GM12872 (cell line): Measurements from ENCODE around the gene IRF5.

Experiments used
- TF ChIP-seq, protein P1 (sequence below): IDR thresholded peaks from 3 replicates; pipeline ENCODE4 v1.5.1; 2011; ENCODE audit warnings: low read depth, mild to moderate bottlenecking, low read length, moderate library complexity; ENCODE audit not compliant: insufficient read depth

Gene IRF5

DNA sequence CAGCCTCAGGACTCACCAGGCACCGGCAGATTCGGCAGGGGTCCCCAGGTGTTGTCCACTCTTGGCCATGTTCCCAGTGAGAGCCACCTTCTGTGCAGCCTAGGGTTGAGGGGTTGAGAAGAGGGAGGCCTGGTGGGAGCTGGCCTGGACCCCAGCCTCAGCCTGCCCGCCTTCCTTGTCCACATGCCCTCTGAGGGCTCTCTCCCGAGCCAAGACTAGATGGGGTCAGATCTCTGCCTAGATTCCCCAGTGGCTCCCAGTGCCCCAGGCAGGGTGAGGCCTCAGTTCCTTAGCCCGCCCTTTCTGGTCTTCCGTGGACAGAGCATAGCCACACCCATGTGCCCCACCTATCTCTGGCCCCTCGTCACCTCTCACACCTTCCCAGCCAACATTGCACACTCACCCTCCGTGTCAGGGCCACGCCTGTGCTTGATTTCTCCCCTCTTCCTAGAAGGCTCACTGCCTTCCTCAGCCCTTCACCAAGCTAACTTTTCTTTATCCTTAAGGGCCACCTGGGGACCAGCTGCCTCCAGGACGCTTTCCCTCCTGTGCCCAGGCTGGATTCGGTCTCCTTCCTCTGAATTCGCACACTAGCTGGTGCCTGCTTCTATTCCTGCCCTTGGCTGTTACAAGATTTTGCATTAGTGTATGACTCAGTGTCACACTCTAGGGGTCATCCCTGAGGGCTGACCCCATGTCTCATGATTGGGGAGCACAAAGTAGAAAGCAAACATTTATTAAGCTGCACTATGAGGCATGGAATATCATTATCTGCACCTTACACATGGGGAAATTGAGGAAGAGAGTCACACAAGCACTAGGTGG is 34.8 kb upstream of the IRF5 start:
- TF ChIP-seq, protein P1, sequence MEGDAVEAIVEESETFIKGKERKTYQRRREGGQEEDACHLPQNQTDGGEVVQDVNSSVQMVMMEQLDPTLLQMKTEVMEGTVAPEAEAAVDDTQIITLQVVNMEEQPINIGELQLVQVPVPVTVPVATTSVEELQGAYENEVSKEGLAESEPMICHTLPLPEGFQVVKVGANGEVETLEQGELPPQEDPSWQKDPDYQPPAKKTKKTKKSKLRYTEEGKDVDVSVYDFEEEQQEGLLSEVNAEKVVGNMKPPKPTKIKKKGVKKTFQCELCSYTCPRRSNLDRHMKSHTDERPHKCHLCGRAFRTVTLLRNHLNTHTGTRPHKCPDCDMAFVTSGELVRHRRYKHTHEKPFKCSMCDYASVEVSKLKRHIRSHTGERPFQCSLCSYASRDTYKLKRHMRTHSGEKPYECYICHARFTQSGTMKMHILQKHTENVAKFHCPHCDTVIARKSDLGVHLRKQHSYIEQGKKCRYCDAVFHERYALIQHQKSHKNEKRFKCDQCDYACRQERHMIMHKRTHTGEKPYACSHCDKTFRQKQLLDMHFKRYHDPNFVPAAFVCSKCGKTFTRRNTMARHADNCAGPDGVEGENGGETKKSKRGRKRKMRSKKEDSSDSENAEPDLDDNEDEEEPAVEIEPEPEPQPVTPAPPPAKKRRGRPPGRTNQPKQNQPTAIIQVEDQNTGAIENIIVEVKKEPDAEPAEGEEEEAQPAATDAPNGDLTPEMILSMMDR, result no peak

DNA sequence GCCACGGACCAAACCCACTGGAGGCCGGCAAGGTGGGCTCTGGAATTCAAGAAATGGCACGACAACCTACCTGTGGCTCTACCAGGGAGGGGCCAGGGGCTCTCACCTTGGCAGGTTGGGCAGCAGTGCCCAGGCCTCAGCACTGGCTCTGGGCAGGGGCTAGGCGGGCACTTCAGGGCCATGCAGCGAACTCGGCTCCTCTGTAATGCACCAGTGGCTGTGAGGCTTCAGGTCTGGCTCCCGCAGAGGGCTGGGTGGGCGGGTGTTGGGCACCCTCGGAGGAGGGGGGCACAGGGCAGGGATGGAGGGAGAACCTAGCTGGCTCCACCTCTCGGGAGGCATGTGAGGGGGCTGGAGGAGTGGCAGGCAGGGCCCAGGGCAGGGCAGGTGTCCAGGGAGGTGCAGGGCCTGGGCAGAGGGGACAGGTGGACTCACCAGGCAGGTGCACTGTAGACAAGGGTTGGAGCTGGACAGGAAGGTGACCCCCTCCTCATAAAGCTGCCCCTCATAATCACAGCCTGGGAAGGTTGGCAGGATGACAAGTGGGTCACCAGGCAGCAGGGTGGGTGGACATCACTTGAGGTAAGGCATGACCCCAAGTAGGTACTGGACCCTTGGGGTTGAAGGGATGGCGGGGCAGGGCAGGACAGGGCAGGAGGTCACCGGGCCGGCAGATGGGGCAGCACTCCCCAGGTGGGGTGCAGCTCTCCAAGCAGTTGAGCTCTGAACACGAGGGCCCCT is 33.9 kb upstream of the IRF5 start:
- TF ChIP-seq, protein P1, result no peak

DNA sequence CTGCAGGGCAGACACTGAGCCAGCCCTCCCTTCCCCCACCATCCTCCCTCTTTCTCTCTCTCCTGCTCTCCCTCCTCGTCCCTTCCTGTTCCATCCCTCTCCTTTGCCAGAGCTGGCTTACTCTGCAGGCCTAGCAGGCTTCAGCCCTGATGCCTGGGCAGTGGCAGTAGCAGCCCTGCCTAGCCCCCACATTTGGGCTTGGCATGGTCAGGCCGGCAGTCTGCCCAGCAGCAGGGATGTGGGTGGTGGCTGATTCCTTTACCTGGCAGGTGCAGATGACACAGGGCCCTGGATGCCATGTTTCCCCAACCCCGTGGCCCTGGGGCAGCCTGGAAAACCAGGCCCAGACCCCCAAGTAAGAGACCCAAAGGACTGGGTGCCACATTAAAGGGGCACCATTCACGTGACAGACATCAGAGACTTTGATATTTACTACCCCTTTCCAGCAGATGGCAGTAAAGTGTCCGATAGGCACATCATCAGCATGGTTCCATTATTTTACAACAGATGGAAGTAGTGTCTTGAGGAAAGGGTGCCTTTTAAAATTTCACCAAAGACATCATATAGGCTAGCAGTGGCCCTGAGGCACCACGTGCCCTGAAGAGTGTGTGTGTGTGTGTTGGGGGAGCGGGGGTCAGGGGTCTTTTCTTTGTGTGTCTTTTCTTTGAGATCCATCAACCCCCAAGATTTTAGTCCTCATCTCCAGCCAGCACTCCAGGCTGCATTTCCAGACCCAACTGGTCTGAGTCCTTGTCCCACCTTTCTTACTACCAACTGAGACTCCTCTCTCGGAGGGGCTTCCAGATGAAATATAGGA is 33.1 kb upstream of the IRF5 start:
- TF ChIP-seq, protein P1, result peak; percentile 70

DNA sequence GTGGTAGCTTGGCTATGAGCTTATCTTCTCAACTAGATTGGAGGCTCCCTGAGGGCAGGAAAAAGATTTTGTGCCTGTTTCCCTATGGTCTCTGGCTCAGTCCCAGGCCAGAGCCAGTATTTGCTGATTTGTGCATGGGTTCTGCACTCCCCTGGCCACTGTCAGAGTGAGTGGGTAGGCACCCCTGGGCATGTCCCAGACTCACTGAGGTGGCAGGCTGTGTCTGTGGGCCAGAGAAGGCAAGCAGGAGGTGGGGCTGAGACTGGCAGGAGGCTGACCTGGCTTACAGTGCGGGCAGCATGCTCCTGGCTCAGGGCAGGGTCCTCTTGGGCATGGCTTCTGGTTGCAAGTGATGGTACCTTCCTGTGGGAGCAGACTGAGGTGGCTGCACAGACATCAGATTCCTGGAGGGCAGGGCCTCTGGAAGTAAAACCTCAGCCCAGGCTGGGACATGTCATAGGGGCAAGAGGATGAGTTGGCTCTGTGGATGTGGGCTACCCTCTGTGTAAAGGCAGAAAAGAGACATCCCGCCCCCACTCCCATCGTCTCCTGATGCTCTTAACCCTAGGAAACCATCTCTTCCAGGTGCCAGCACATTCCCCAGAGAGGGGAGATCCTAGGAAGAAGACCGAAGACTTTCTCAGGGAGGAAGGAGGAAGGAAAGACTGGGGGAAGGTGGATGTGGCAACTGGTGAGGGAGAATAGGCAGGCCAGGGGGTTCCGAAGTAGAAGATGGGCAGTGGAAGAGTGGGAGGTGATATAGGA is 31.5 kb upstream of the IRF5 start:
- TF ChIP-seq, protein P1, result no peak

DNA sequence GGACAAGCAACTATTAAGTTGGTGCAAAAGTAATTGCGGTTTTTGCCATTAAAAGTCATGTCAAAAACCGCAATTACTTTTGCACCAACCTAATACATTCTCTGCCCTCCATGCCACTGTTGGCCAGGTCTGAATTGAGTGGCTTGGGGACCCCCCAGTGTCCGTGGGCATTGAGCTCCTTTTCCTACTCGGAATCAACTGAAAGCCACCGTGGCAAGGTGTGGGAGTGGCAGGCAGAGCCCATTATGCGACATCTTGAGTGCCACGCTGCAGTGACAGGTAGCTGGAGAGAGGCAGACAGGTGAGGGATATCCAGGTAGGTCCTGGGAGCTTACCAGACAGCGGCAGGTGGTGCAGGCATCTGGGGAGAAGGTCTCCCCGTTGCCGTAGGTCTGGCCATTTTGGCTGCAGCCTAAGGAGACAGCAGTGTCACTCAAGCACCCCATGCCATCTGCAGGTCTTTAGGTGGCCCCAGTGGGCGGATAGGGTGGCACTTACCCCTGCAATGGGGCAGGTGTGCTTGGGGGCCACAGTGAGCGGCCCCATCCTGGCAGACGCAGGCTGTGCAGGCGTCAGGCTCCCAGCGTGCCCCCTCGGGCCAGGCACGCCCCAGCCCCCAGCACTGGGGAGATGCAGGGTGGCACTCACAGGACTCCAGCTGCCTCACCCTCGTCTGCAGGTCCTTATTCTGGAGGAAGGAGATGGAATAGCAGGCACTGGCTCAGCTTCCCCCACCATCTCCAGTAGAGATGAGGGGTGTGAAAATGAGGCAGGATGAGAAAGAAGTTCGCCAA is 30.8 kb upstream of the IRF5 start:
- TF ChIP-seq, protein P1, result no peak

DNA sequence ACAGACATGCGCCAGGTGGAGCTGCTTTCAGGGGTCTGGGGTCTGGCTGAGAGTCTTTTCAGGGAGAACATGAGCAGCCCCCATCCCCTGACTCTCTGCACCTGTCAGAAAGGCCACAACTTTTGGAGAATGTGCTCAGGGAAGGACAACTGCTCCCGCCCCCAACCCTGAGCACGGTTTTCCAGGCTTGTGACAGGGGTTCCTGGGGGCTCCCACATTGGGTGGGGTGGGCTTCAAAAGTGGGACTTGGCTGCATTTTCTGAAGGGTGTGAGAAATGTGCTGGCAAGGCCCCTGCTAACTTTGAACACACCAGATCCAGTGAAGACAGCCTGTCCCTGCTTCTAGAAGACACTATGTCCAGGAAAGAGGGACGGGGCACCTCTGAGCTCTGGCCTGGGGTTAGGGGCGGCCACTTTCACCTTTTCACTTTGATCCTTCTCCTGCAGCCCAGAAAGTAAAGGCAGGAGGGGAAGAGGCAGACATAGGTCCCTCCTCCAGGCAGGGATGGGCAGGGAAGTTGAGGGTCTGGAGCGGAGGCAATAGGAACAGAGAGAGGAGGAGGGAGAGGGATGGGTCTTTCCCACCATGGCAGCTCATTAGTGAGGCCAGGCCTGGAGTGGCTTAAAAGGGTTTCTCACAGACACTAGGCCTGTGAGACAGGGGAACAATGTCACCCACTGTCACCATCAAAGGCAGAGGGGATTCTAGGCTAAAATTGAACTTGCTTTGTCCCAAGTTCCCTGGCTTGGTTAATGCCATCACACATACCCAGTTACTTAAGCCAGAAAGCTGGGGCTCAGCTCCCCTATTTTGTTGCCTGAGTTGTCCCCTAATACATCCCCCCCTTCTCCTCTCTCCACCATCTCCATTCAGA is 28.7 kb upstream of the IRF5 start:
- TF ChIP-seq, protein P1, result no peak
